ENCODE measurements around the gene NHS. TPM values are rescaled to one million over a fixed set of nuclear protein-coding genes. Genes with fewer than 3 reads are reported as not detected.

The NHS gene
- total RNA-seq, 1 donor from 2014 or later: 2.5 TPM

- H3K36me3 ChIP-seq: no peaks in the 10 kb centered on the region
- DNase-seq (no peak), ATAC-seq (no peak)
- TF ChIP-seq, protein P1, sequence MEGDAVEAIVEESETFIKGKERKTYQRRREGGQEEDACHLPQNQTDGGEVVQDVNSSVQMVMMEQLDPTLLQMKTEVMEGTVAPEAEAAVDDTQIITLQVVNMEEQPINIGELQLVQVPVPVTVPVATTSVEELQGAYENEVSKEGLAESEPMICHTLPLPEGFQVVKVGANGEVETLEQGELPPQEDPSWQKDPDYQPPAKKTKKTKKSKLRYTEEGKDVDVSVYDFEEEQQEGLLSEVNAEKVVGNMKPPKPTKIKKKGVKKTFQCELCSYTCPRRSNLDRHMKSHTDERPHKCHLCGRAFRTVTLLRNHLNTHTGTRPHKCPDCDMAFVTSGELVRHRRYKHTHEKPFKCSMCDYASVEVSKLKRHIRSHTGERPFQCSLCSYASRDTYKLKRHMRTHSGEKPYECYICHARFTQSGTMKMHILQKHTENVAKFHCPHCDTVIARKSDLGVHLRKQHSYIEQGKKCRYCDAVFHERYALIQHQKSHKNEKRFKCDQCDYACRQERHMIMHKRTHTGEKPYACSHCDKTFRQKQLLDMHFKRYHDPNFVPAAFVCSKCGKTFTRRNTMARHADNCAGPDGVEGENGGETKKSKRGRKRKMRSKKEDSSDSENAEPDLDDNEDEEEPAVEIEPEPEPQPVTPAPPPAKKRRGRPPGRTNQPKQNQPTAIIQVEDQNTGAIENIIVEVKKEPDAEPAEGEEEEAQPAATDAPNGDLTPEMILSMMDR (IDR thresholded peaks at IDR 0.05): no peak
- H3K27ac ChIP-seq: no peak overlapping the region
- no peaks in the 10 kb centered on the region for H3K4me1 ChIP-seq
- intact Hi-C loops (cut with DNase I): no loop called here
- H3K27me3 ChIP-seq: no peaks in the 10 kb centered on the region
- no peak overlapping the region for H3K4me3 ChIP-seq
- no peaks in the 10 kb centered on the region for H3K9me3 ChIP-seq
These were observed 84.1 kb downstream of the NHS start for GRCh38 chrX:17459008-17459611.

DNA sequence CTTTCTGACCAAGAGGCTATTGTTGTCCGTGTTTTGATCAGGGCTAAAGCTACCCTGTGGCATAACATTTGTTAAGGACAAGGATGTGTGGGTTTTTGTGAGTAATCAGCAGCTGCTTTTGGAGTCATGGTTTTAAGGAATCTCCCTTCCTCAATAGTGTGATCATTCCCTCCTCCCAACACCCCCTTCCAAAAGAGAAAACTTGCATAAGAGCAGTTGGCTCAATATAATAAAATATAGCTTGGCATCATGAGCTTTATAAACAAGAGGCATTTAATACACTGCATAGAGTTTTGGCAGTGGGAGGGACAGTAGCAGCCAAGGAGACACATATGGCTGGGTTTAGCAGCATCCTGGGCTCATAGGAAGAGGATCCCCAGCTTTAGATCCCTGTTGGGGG, 84.7 kb downstream of the NHS start:
- intact Hi-C loops (cut with DNase I): no loop called here
- Histone ChIP-seq H3K36me3 (no peaks in the 10 kb centered on the region), H3K4me1 (no peaks in the 10 kb centered on the region), H3K4me3 (no peak overlapping the region), H3K27ac (no peak overlapping the region), H3K9me3 (no peaks in the 10 kb centered on the region), H3K27me3 (no peaks in the 10 kb centered on the region)
- TF ChIP-seq, protein P1 (IDR thresholded peaks at IDR 0.05): no peak
- ATAC-seq: no peak
- no peak for DNase-seq

DNA sequence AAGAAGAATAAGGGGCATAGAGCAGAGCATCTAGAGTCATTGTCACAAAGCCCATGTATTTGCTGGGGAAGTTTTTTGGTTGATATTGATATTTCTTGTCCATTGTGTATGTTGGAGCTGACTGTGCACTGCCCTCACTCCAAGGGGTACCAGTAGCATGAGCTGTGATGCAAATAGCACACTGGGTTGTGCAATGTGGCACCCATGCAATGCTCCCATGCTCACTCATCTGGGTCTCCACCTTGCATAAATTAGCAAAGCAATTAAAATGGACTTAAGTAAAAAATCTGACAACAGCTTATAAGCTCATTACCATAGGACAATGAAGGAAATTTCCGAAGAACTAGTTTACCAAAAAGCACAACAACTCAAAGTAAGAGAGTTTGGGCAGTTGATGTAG, 87.9 kb downstream of the NHS start:
- Histone ChIP-seq H3K36me3 (no peaks in the 10 kb centered on the region), H3K27ac (no peak overlapping the region), H3K4me1 (no peaks in the 10 kb centered on the region), H3K27me3 (no peaks in the 10 kb centered on the region), H3K9me3 (no peaks in the 10 kb centered on the region), H3K4me3 (no peak overlapping the region)
- TF ChIP-seq, protein P1 (IDR thresholded peaks at IDR 0.05): no peak
- intact Hi-C loops (cut with DNase I): no loop called here
- ATAC-seq (no peak), DNase-seq (no peak)

- Histone ChIP-seq H3K36me3 (no peaks in the 10 kb centered on the region), H3K27ac (no peak overlapping the region), H3K4me3 (no peak overlapping the region), H3K4me1 (no peaks in the 10 kb centered on the region), H3K27me3 (no peaks in the 10 kb centered on the region), H3K9me3 (no peaks in the 10 kb centered on the region)
- DNase-seq (no peak), ATAC-seq (no peak)
- TF ChIP-seq, protein P1 (IDR thresholded peaks at IDR 0.05): no peak
- intact Hi-C loops (cut with DNase I): no loop called here
These were observed 89.2 kb downstream of the NHS start for GRCh38 chrX:17464194-17464593.

DNA sequence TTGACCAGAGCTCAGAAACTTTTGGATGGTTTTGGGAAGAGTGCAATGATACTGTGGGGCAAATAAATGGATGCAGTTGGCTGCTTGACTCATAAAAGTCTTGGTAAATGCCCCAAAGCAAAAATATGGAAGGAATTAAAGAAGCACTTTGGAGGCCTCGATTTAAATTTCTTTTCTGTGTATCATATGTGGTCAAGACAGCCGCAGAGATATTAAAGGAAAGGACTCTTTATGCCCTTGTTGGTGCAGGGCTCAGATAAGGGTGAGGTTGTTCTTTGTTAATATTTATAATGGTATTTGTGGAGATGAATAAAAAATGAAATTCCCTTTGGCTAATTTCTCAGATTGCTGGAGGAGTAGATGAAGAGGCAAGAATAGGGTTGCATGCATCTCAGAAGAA, 90.2 kb downstream of the NHS start:
- H3K4me3 ChIP-seq: no peak overlapping the region
- no peaks in the 10 kb centered on the region for H3K36me3 ChIP-seq
- no peak overlapping the region for H3K27ac ChIP-seq
- TF ChIP-seq, protein P1 (IDR thresholded peaks at IDR 0.05): no peak
- no peak for ATAC-seq
- intact Hi-C loops (cut with DNase I): no loop called here
- no peaks in the 10 kb centered on the region for H3K9me3 ChIP-seq
- H3K27me3 ChIP-seq: no peaks in the 10 kb centered on the region
- no peaks in the 10 kb centered on the region for H3K4me1 ChIP-seq
- DNase-seq: no peak

GRCh38 chrX:17465802-17466201, 90.8 kb downstream of the NHS start:
- no peak for DNase-seq
- Histone ChIP-seq H3K27ac (no peak overlapping the region), H3K4me1 (no peaks in the 10 kb centered on the region), H3K9me3 (no peaks in the 10 kb centered on the region), H3K36me3 (no peaks in the 10 kb centered on the region), H3K27me3 (no peaks in the 10 kb centered on the region), H3K4me3 (no peak overlapping the region)
- no peak for ATAC-seq
- TF ChIP-seq, protein P1 (IDR thresholded peaks at IDR 0.05): no peak
- intact Hi-C loops (cut with DNase I): no loop called here

Measured in upper lobe of right lung (tissue), 1 donor.